WTC11 (cell line): ENCODE data around the gene ADIPOQ. TPM values are rescaled to one million over a fixed set of nuclear protein-coding genes. Genes with fewer than 3 reads are reported as not detected.

Source experiments
- ATAC-seq: fragments of 200-7000 bp; cut with Tn5 transposase; 2 replicates; pipeline ENCODE4 v1.10.0; 2021; ENCODE audit warnings: mild to moderate bottlenecking, moderate library complexity
- Bru-seq: library from RNA; stranded (reverse); fragments of 400-500 nt; gene quantifications from one replicate; lab custom pipeline; 2021; lab: Mats Ljungman, UMichigan
- CTCF ChIA-PET: fragments of 300-600 bp; sonication (Branson Sonifier 250); formaldehyde crosslinking; loops from one replicate; lab custom pipeline; 2021; ENCODE audit warnings: antibody characterized with exemption; lab: Charles Lee
- POLR2A ChIA-PET: fragments of 350-600 bp; sonication (Branson Sonifier 250); formaldehyde crosslinking; loops from one replicate; lab custom pipeline; 2021; ENCODE audit warnings: antibody characterized with exemption; lab: Charles Lee
- DNase-seq: peaks from one replicate; pipeline ENCODE4 v3.0.0; 2021; ENCODE audit warnings: low spot score
- H3K27ac Mint-ChIP-seq: 2 replicates; pipeline ENCODE4 v1.8.0; 2021; ENCODE audit warnings: mixed read lengths
- H3K27me3 Mint-ChIP-seq: 2 replicates; pipeline ENCODE4 v1.8.0; 2021; ENCODE audit warnings: low read depth, mild to moderate bottlenecking, moderate library complexity, mixed read lengths
- H3K36me3 Mint-ChIP-seq: 2 replicates; pipeline ENCODE4 v1.8.0; 2021; ENCODE audit warnings: mixed read lengths
- H3K4me1 Mint-ChIP-seq: 2 replicates; pipeline ENCODE4 v1.8.0; 2022; ENCODE audit warnings: mixed read lengths
- H3K4me3 Mint-ChIP-seq: 2 replicates; pipeline ENCODE4 v1.8.0; 2021; ENCODE audit warnings: mild to moderate bottlenecking, moderate library complexity, mixed read lengths
- H3K9me3 Mint-ChIP-seq: 2 replicates; pipeline ENCODE4 v1.8.0; 2021; ENCODE audit warnings: mixed read lengths
- ATF3 ChIP-seq: sonication (generic); formaldehyde crosslinking; conservative IDR thresholded peaks from 2 replicates; pipeline ENCODE4 v1.8.1; 2022; ENCODE audit warnings: mild to moderate bottlenecking, missing genetic modification reagents
- CBFB ChIP-seq: sonication (generic); formaldehyde crosslinking; IDR thresholded peaks from 2 replicates; pipeline ENCODE4 v1.8.1; 2022; ENCODE audit warnings: mild to moderate bottlenecking, low read depth, missing genetic modification reagents
- ELF4 ChIP-seq: sonication (generic); formaldehyde crosslinking; IDR thresholded peaks from 2 replicates; pipeline ENCODE4 v1.8.1; 2022; ENCODE audit warnings: low read depth, mild to moderate bottlenecking, moderate library complexity, missing genetic modification reagents
- GRHL2 ChIP-seq: fragments of 250-450 bp; sonication (Bioruptor Pico); IDR thresholded peaks from 2 replicates; pipeline ENCODE4 v1.8.0; 2022; ENCODE audit warnings: mild to moderate bottlenecking, moderate library complexity; ENCODE audit not compliant: insufficient replicate concordance, severe bottlenecking
- HMGA2 ChIP-seq: fragments of 250-450 bp; sonication (Bioruptor Pico); IDR thresholded peaks from 2 replicates; pipeline ENCODE4 v1.4.0; 2021; ENCODE audit warnings: mild to moderate bottlenecking, moderate library complexity
- IRF2 ChIP-seq: sonication (generic); formaldehyde crosslinking; IDR thresholded peaks from 2 replicates; pipeline ENCODE4 v1.8.0; 2022; ENCODE audit warnings: low read depth, missing genetic modification reagents, borderline replicate concordance
- MLX ChIP-seq: sonication (generic); formaldehyde crosslinking; IDR thresholded peaks from 2 replicates; pipeline ENCODE4 v1.8.1; 2023; ENCODE audit warnings: mild to moderate bottlenecking, missing genetic modification reagents, moderate library complexity
- MYBL2 ChIP-seq: sonication (generic); formaldehyde crosslinking; IDR thresholded peaks from 2 replicates; pipeline ENCODE4 v1.8.1; 2023; ENCODE audit warnings: mild to moderate bottlenecking, moderate library complexity, missing genetic modification reagents
- NFE2L1 ChIP-seq: sonication (generic); formaldehyde crosslinking; IDR thresholded peaks from 2 replicates; pipeline ENCODE4 v1.8.1; 2023; ENCODE audit warnings: missing genetic modification reagents
- NR3C1 ChIP-seq: sonication (generic); formaldehyde crosslinking; conservative IDR thresholded peaks from 2 replicates; pipeline ENCODE4 v1.8.1; 2023; ENCODE audit warnings: low read depth, mild to moderate bottlenecking, missing genetic modification reagents
- OVOL2 ChIP-seq: fragments of 250-450 bp; sonication (Bioruptor Pico); IDR thresholded peaks from 2 replicates; pipeline ENCODE4 v1.9.0; 2021; ENCODE audit warnings: mild to moderate bottlenecking, borderline replicate concordance
- PRDM15 ChIP-seq: sonication (generic); formaldehyde crosslinking; IDR thresholded peaks from 2 replicates; pipeline ENCODE4 v1.8.0; 2022; ENCODE audit warnings: missing genetic modification reagents
- SMAD3 ChIP-seq: sonication (generic); formaldehyde crosslinking; IDR thresholded peaks from 2 replicates; pipeline ENCODE4 v1.8.0; 2022; ENCODE audit warnings: missing genetic modification reagents, mild to moderate bottlenecking, borderline replicate concordance
- SMAD4 ChIP-seq: sonication (generic); formaldehyde crosslinking; IDR thresholded peaks from 2 replicates; pipeline ENCODE4 v1.8.0; 2022; ENCODE audit warnings: mild to moderate bottlenecking, missing genetic modification reagents
- SP1 ChIP-seq: sonication (generic); formaldehyde crosslinking; conservative IDR thresholded peaks from 2 replicates; pipeline ENCODE4 v1.8.1; 2022; ENCODE audit warnings: missing genetic modification reagents
- TCF7 ChIP-seq: sonication (generic); formaldehyde crosslinking; IDR thresholded peaks from 2 replicates; pipeline ENCODE4 v1.8.0; 2022; ENCODE audit warnings: mild to moderate bottlenecking, low read depth, missing genetic modification reagents, moderate library complexity
- TEAD1 ChIP-seq: sonication (generic); formaldehyde crosslinking; IDR thresholded peaks from 2 replicates; pipeline ENCODE4 v1.8.0; 2022; ENCODE audit warnings: mild to moderate bottlenecking, missing genetic modification reagents
- ZNF121 ChIP-seq: sonication (generic); formaldehyde crosslinking; IDR thresholded peaks from 2 replicates; pipeline ENCODE4 v1.8.0; 2023; ENCODE audit warnings: missing genetic modification reagents
- ZNF416 ChIP-seq: fragments of 250-450 bp; sonication (Bioruptor Pico); IDR thresholded peaks from 2 replicates; pipeline ENCODE4 v1.9.0; 2021; ENCODE audit warnings: mild to moderate bottlenecking, inconsistent platforms
- ZNF671 ChIP-seq: fragments of 250-450 bp; sonication (Bioruptor Pico); IDR thresholded peaks from 2 replicates; pipeline ENCODE4 v1.8.0; 2021; ENCODE audit warnings: mild to moderate bottlenecking
- long read RNA-seq, 3 experiments: library from RNA in 1 of 3; library from capped mRNA in 1 of 3; library from polyadenylated mRNA in 1 of 3; unstranded in 2 of 3; stranded (forward) in 1 of 3; transcript quantifications; one replicate each; pipeline ENCODE4 v2.0.0, GENCODE V29; 2021
- total RNA-seq: library from RNA; stranded (reverse); gene quantifications from 3 replicates; pipeline ENCODE4 v1.2.3, GENCODE V29; 2021
- TF ChIP-seq, protein P1 (sequence below): sonication (generic); formaldehyde crosslinking; IDR thresholded peaks from 2 replicates; pipeline ENCODE4 v1.8.1; 2023; ENCODE audit warnings: mild to moderate bottlenecking, moderate library complexity, missing genetic modification reagents
- TF ChIP-seq, protein P2 (sequence below): fragments of 250-450 bp; sonication (Bioruptor Pico); IDR thresholded peaks from 2 replicates; pipeline ENCODE4 v2.1.2; 2022; ENCODE audit warnings: mild to moderate bottlenecking, moderate library complexity
- TF ChIP-seq, protein P3 (sequence below): fragments of 250-450 bp; sonication (Bioruptor Pico); IDR thresholded peaks from 2 replicates; pipeline ENCODE4 v1.9.0; 2021; ENCODE audit warnings: mild to moderate bottlenecking

ADIPOQ gene
- total RNA-seq (not detected in 3 replicates), Bru-seq, nascent RNA (not detected)
- long read RNA-seq, experiment 1, result 0 reads
- long read RNA-seq, experiment 2, result 0 reads
- long read RNA-seq, experiment 3, result 0 reads

DNA sequence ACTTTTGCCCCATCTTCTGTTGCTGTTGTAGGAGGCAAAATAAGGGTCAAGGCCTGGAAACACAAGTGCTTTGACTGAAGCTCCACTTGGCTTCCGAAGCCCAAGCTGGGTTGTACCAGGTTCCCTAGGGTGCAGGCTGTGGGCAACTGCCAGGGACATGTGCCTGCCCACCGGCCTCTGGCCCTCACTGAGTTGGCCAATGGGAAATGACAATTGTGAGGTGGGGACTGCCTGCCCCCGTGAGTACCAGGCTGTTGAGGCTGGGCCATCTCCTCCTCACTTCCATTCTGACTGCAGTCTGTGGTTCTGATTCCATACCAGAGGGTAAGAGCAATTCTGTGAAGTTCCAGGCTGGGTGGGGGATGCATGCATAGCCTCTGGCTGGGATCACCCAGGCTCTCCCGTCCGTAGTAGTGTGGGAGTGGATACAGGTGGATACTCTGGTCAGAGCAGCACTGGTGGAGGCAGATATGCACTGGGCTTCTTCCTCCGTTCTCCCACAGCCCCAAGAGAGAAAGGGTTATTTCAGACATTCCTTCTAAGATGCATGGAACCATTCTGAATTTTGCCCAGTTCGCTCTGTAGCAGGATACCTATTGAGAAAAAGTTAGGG lies at the start of gene ADIPOQ:
TSS of gene ADIPOQ (plus strand) at position 285 of the 613 bp plus-strand sequence. CDS start 10,349 bp downstream, outside the sequence.
- ChIA-PET CTCF (interaction anchor here (1.2 kb wide), 1 partner anchor 67 kb away, joined by 4 read pairs; no protein-coding TSS in a partner anchor), POLR2A (no interaction called here)
- no peaks in the 10 kb centered on the region for H3K4me1 Mint-ChIP-seq
- no peaks in the 10 kb centered on the region for H3K27me3 Mint-ChIP-seq
- no peaks in the 10 kb centered on the region for H3K9me3 Mint-ChIP-seq
- TF ChIP-seq TEAD1 (CRISPR knock-in tag), result no peak
- no peak for TF ChIP-seq ZNF671 (CRISPR knock-in tag)
- TF ChIP-seq, protein P1, sequence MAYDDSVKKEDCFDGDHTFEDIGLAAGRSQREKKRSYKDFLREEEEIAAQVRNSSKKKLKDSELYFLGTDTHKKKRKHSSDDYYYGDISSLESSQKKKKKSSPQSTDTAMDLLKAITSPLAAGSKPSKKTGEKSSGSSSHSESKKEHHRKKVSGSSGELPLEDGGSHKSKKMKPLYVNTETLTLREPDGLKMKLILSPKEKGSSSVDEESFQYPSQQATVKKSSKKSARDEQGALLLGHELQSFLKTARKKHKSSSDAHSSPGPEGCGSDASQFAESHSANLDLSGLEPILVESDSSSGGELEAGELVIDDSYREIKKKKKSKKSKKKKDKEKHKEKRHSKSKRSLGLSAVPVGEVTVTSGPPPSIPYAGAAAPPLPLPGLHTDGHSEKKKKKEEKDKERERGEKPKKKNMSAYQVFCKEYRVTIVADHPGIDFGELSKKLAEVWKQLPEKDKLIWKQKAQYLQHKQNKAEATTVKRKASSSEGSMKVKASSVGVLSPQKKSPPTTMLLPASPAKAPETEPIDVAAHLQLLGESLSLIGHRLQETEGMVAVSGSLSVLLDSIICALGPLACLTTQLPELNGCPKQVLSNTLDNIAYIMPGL (CRISPR knock-in tag), result no peak
- TF ChIP-seq SMAD3 (CRISPR knock-in tag), result no peak
- no peak for TF ChIP-seq HMGA2 (CRISPR knock-in tag)
- no peak for TF ChIP-seq TCF7
- TF ChIP-seq NFE2L1 (CRISPR knock-in tag), result no peak
- no peak for TF ChIP-seq ATF3
- no peak for TF ChIP-seq OVOL2 (CRISPR knock-in tag)
- TF ChIP-seq CBFB (CRISPR knock-in tag), result no peak
- no peak for TF ChIP-seq MLX
- TF ChIP-seq NR3C1, result no peak
- TF ChIP-seq GRHL2 (CRISPR knock-in tag), result no peak
- no peak for TF ChIP-seq MYBL2 (CRISPR knock-in tag)
- TF ChIP-seq ZNF121 (CRISPR knock-in tag), result no peak
- no peak for TF ChIP-seq SMAD4
- H3K36me3 Mint-ChIP-seq, result no peaks in the 10 kb centered on the region
- DNase-seq (no peak), ATAC-seq (no peak)
- H3K27ac Mint-ChIP-seq, result no peak within 1 kb of the TSS
- H3K4me3 Mint-ChIP-seq, result no peak within 1 kb of the TSS

- peaks cover 83% of the 10 kb centered on the region for H3K36me3 Mint-ChIP-seq
- H3K9me3 Mint-ChIP-seq, result no peaks in the 10 kb centered on the region
- TF ChIP-seq IRF2 (CRISPR knock-in tag) (no peak), ELF4 (CRISPR knock-in tag) (no peak), SP1 (CRISPR knock-in tag) (no peak), ZNF416 (no peak), PRDM15 (no peak)
- TF ChIP-seq, protein P2, sequence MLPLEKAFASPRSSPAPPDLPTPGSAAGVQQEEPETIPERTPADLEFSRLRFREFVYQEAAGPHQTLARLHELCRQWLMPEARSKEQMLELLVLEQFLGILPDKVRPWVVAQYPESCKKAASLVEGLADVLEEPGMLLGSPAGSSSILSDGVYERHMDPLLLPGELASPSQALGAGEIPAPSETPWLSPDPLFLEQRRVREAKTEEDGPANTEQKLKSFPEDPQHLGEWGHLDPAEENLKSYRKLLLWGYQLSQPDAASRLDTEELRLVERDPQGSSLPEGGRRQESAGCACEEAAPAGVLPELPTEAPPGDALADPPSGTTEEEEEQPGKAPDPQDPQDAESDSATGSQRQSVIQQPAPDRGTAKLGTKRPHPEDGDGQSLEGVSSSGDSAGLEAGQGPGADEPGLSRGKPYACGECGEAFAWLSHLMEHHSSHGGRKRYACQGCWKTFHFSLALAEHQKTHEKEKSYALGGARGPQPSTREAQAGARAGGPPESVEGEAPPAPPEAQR (CRISPR knock-in tag), result no peak
- TF ChIP-seq, protein P1 (CRISPR knock-in tag), result no peak
- TF ChIP-seq, protein P3, sequence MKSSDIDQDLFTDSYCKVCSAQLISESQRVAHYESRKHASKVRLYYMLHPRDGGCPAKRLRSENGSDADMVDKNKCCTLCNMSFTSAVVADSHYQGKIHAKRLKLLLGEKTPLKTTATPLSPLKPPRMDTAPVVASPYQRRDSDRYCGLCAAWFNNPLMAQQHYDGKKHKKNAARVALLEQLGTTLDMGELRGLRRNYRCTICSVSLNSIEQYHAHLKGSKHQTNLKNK (CRISPR knock-in tag), result no peak
- no peak overlapping the region for H3K4me3 Mint-ChIP-seq
- ATAC-seq, result no peak
- no peak overlapping the region for H3K27ac Mint-ChIP-seq
- ChIA-PET CTCF (no interaction called here), POLR2A (interaction anchor here (1.6 kb wide), 1 partner anchor 10 kb away, joined by 4 read pairs; no protein-coding TSS in a partner anchor)
- no peaks in the 10 kb centered on the region for H3K27me3 Mint-ChIP-seq
- no peaks in the 10 kb centered on the region for H3K4me1 Mint-ChIP-seq
- no peak for DNase-seq
Measured at GRCh38 chr3:186798239-186798874, 44.2 kb upstream of the ADIPOQ start.
